ENCODE measurements around the gene ZNF503.

- no peak for TF ChIP-seq EZH2phosphoT487 (IDR thresholded peaks at IDR 0.05; ENCODE audit: low read depth)
- TF ChIP-seq CTCF (IDR thresholded peaks at IDR 0.05; ENCODE audit: low read depth, low read length) = no peak
Measured at GRCh38 chr10:75371010-75371409, 30.6 kb downstream of the ZNF503 start.

All from OCI-LY3 (cell line).